ENCODE data around the gene CLMN.

The CLMN gene

GRCh38 chr14:95260537-95261361 is 59.0 kb downstream of the CLMN start:
- no peak for DNase-seq

- no peak for DNase-seq
Observed at GRCh38 chr14:95258754-95259593, 60.7 kb downstream of the CLMN start.

- no peak for DNase-seq
Observed at GRCh38 chr14:95258156-95258555, 61.6 kb downstream of the CLMN start.

GRCh38 chr14:95257521-95257920 is 62.2 kb downstream of the CLMN start:
- no peak for DNase-seq

GRCh38 chr14:95256776-95257060 is 63.0 kb downstream of the CLMN start:
- DNase-seq = no peak

GRCh38 chr14:95256002-95256775 is 63.5 kb downstream of the CLMN start:
- peak in 2 of 14 donors; percentile 42 to 50 for DNase-seq

GRCh38 chr14:95255487-95255886 is 64.2 kb downstream of the CLMN start:
- DNase-seq = no peak

GRCh38 chr14:95255013-95255412 is 64.7 kb downstream of the CLMN start:
- DNase-seq = no peak

GRCh38 chr14:95254288-95254687 is 65.4 kb downstream of the CLMN start:
- DNase-seq = no peak

- DNase-seq = no peak
Observed at GRCh38 chr14:95253039-95253630, 66.6 kb downstream of the CLMN start.

- no peak for DNase-seq
Observed at GRCh38 chr14:95252219-95252618, 67.5 kb downstream of the CLMN start.

GRCh38 chr14:95250936-95251335 is 68.8 kb downstream of the CLMN start:
- no peak for DNase-seq

GRCh38 chr14:95250140-95250769 is 69.5 kb downstream of the CLMN start:
- DNase-seq = no peak

GRCh38 chr14:95248432-95248831 is 71.3 kb downstream of the CLMN start:
- no peak for DNase-seq

- DNase-seq = no peak
Observed at GRCh38 chr14:95246870-95247269, 72.8 kb downstream of the CLMN start.

- no peak for DNase-seq
Observed at GRCh38 chr14:95245334-95245733, 74.4 kb downstream of the CLMN start.

- no peak for DNase-seq
Observed at GRCh38 chr14:95244587-95244986, 75.1 kb downstream of the CLMN start.

GRCh38 chr14:95242870-95243269 is 76.8 kb downstream of the CLMN start:
- no peak for DNase-seq

- DNase-seq = no peak
Observed at GRCh38 chr14:95240859-95241813, 78.6 kb downstream of the CLMN start.

- no peak for DNase-seq
Observed at GRCh38 chr14:95238487-95239298, 81.0 kb downstream of the CLMN start.
